ENCODE data around the gene DNAH11. TPM values are rescaled to one million over a fixed set of nuclear protein-coding genes. Genes with fewer than 3 reads are reported as not detected.

Gene DNAH11
- total and polyA plus RNA-seq, 2 of the 4 experiments (the other 2 are of a cell fraction): not detected

- Histone ChIP-seq H4K20me1 (ENCODE audit: insufficient read depth, low read length) (no peaks in the 10 kb centered on the region), H2AK5ac (ENCODE audit: low read depth, low read length) (no peak overlapping the region), H3K4me2 (ENCODE audit: low read depth, low read length) (no peak overlapping the region), H4K5ac (ENCODE audit: low read depth, low read length) (no peak overlapping the region), H3K4me3 (ENCODE audit: insufficient read depth, low read depth, low read length) (no peak overlapping the region), H3K27me3 (ENCODE audit: control insufficient read depth, insufficient read depth, low read length) (no peaks in the 10 kb centered on the region), H2BK20ac (ENCODE audit: low read depth, low read length) (no peak overlapping the region), H2BK120ac (ENCODE audit: low read depth, low read length) (no peak overlapping the region), H2BK15ac (ENCODE audit: low read depth, low read length) (no peak overlapping the region), H3K36me3 (ENCODE audit: control insufficient read depth, insufficient read depth, low read length) (no peaks in the 10 kb centered on the region), H2AK9ac (replicated peaks; ENCODE audit: low read depth, low read length, poor library complexity) (no peak overlapping the region), H2AFZ (replicated peaks; ENCODE audit: low read length, poor library complexity) (no peak overlapping the region), H3K27ac (ENCODE audit: insufficient read depth, low read length) (no peak overlapping the region), H3K79me1 (ENCODE audit: low read depth in 1 of 2, low read length in 2 of 2) (no peaks in the 10 kb centered on the region), H4K91ac (ENCODE audit: insufficient read depth, low read depth, low read length) (no peak overlapping the region), H3K4me1 (ENCODE audit: control insufficient read depth, insufficient read depth, low read length) (no peaks in the 10 kb centered on the region), H3K4ac (ENCODE audit: low read depth, low read length) (no peak overlapping the region), H3K18ac (ENCODE audit: low read depth, low read length) (no peak overlapping the region), H3K23ac (ENCODE audit: low read depth, low read length) (no peak overlapping the region), H3K9me3 (ENCODE audit: control insufficient read depth, insufficient read depth, low read length) (no peaks in the 10 kb centered on the region), H3K9me1 (ENCODE audit: insufficient read depth, low read length) (no peaks in the 10 kb centered on the region), H3K14ac (replicated peaks; ENCODE audit: low read depth, low read length) (no peak overlapping the region), H4K8ac (ENCODE audit: low read depth in 2 of 2, low read length in 2 of 2) (no peak overlapping the region), H2BK5ac (ENCODE audit: low read depth, low read length, poor library complexity, severe bottlenecking) (no peak overlapping the region), H3K9ac (ENCODE audit: low read depth, low read length) (no peak overlapping the region), H3K56ac (ENCODE audit: extremely low read depth, insufficient read depth, low read length) (no peak overlapping the region)
- TF ChIP-seq MAFK (IDR thresholded peaks at IDR 0.05; ENCODE audit: low read depth, low read length): no peak
- no peak for TF ChIP-seq CHD1 (IDR thresholded peaks at IDR 0.05; ENCODE audit: low read depth, low read length)
- TF ChIP-seq NFE2L2 (IDR thresholded peaks at IDR 0.05; ENCODE audit: low read depth, low read length): no peak
- TF ChIP-seq RFX5 (IDR thresholded peaks at IDR 0.05; ENCODE audit: low read depth, low read length): no peak
- TF ChIP-seq MXI1 (IDR thresholded peaks at IDR 0.05; ENCODE audit: borderline replicate concordance, low read depth, low read length): no peak
- TF ChIP-seq BHLHE40 (IDR thresholded peaks at IDR 0.05; ENCODE audit: low read depth, low read length): no peak
- TF ChIP-seq POLR2A (IDR thresholded peaks at IDR 0.05; ENCODE audit: low read depth, low read length): no peak
- TF ChIP-seq, protein P1, sequence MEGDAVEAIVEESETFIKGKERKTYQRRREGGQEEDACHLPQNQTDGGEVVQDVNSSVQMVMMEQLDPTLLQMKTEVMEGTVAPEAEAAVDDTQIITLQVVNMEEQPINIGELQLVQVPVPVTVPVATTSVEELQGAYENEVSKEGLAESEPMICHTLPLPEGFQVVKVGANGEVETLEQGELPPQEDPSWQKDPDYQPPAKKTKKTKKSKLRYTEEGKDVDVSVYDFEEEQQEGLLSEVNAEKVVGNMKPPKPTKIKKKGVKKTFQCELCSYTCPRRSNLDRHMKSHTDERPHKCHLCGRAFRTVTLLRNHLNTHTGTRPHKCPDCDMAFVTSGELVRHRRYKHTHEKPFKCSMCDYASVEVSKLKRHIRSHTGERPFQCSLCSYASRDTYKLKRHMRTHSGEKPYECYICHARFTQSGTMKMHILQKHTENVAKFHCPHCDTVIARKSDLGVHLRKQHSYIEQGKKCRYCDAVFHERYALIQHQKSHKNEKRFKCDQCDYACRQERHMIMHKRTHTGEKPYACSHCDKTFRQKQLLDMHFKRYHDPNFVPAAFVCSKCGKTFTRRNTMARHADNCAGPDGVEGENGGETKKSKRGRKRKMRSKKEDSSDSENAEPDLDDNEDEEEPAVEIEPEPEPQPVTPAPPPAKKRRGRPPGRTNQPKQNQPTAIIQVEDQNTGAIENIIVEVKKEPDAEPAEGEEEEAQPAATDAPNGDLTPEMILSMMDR (conservative IDR thresholded peaks at IDR 0.05; ENCODE audit: low read depth, low read length): no peak
- no peak for TF ChIP-seq CEBPB (IDR thresholded peaks at IDR 0.05; ENCODE audit: low read depth, low read length)
- TF ChIP-seq RCOR1 (IDR thresholded peaks at IDR 0.05; ENCODE audit: insufficient replicate concordance, low read length): no peak
- TF ChIP-seq, protein P2, sequence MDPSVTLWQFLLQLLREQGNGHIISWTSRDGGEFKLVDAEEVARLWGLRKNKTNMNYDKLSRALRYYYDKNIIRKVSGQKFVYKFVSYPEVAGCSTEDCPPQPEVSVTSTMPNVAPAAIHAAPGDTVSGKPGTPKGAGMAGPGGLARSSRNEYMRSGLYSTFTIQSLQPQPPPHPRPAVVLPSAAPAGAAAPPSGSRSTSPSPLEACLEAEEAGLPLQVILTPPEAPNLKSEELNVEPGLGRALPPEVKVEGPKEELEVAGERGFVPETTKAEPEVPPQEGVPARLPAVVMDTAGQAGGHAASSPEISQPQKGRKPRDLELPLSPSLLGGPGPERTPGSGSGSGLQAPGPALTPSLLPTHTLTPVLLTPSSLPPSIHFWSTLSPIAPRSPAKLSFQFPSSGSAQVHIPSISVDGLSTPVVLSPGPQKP (IDR thresholded peaks at IDR 0.05; ENCODE audit: borderline replicate concordance, low read depth, low read length): no peak
- no peak for TF ChIP-seq FOS (IDR thresholded peaks at IDR 0.05; ENCODE audit: low read depth, low read length)
- no peak for TF ChIP-seq RAD21 (IDR thresholded peaks at IDR 0.05; ENCODE audit: low read length)
- TF ChIP-seq MAZ (IDR thresholded peaks at IDR 0.05; ENCODE audit: borderline replicate concordance, low read depth, low read length): no peak
- TF ChIP-seq, protein P3, sequence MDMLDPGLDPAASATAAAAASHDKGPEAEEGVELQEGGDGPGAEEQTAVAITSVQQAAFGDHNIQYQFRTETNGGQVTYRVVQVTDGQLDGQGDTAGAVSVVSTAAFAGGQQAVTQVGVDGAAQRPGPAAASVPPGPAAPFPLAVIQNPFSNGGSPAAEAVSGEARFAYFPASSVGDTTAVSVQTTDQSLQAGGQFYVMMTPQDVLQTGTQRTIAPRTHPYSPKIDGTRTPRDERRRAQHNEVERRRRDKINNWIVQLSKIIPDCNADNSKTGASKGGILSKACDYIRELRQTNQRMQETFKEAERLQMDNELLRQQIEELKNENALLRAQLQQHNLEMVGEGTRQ (IDR thresholded peaks at IDR 0.05; ENCODE audit: low read depth, low read length): no peak
- no peak for TF ChIP-seq SMC3 (IDR thresholded peaks at IDR 0.05; ENCODE audit: low read depth, low read length)
- ChIA-PET CTCF (no interaction called here), POLR2A (ENCODE audit: unreplicated experiment) (no interaction called here)
- WGBS, 2 experiments (ENCODE audit: extremely low coverage in 2 of 2, insufficient read length in 1 of 2): no CpG with 5 or more reads among the region's 1 CpG
- in situ Hi-C loops (cut with MboI; ENCODE audit: low sequenced_read_pairs) (no loop called here), intact Hi-C loops (cut with micrococcal nuclease) (no loop called here), dilution Hi-C loops (cut with HindIII; ENCODE audit: low sequenced_read_pairs, unreplicated experiment) (no loop called here)
- DNase-seq (no peak), ATAC-seq (ENCODE audit: low read depth) (no peak)
- BruUV-seq (replicated peaks): no TSS peak
These were observed 323.9 kb downstream of the DNAH11 start for GRCh38 chr7:21866731-21867130.

Data from IMR-90 (cell line).